WTC11 (cell line): ENCODE measurements around the gene CCDC158.

Source experiments
- CREB1 ChIP-seq: sonication (generic); formaldehyde crosslinking; IDR thresholded peaks from 2 replicates; pipeline ENCODE4 v1.8.0; 2023; ENCODE audit warnings: mild to moderate bottlenecking, missing genetic modification reagents
- CTCF ChIP-seq: fragments of 200-600 bp; IDR thresholded peaks from 2 replicates; pipeline ENCODE4 v1.8.0; 2022; ENCODE audit warnings: antibody characterized with exemption
- USF1 ChIP-seq: sonication (generic); formaldehyde crosslinking; IDR thresholded peaks from 2 replicates; pipeline ENCODE4 v1.8.0; 2022; ENCODE audit warnings: mild to moderate bottlenecking, missing genetic modification reagents

- TF ChIP-seq CTCF = no peak
- TF ChIP-seq USF1 (CRISPR knock-in tag) = no peak
- no peak for TF ChIP-seq CREB1 (CRISPR knock-in tag)
These were observed 119.2 kb downstream of the CCDC158 start for GRCh38 chr4:76301775-76302162.
